GM18870 (cell line): Measurements from ENCODE around the gene SLC26A11.
"Not testable (repeated sequence)": the region's sequence is repeated elsewhere in the genome, so short reads cannot be mapped to it uniquely, and the experiment has no call there.

ENCODE experiments used
- ATAC-seq: cut with Tn5 transposase; IDR thresholded peaks from one replicate; pipeline ENCODE4 v1.9.1; 2021; ENCODE audit warnings: moderate library complexity; ENCODE audit not compliant: unreplicated experiment

Gene SLC26A11

DNA sequence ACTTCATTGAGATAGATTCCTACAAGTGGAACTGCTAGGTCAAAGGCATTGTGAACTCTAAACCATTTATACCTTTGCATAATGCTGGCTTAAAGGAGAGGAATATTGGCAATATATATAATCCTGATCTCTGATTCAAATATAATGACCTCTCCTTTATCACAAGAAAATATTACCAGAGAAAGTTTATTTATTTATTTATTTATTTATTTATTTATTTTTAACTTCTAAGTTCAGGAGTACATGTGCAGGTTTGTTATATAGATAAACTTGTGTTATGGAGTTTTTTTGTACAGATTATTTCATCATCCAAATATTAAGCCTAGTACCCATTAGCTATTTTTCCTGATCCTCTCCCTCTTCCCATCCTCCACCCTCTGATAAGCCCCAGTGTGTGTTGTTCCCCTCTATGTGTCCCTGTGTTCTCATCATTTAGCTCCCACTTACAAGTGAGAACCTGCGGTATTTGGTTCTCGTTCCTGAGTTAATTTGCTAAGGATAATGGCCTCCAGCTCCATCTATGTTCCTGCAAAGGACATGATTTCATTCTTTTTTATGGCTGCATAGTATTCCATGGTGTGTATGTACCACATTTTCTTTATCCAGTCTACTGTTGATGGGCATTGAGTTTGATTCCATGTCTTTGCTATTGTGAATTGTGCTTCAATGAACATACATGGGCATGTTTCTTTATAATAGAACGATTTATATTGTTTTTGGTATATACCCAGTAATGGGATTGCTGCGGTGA lies 79.3 kb downstream of the SLC26A11 start:
- ATAC-seq = not testable (repeated sequence)

DNA sequence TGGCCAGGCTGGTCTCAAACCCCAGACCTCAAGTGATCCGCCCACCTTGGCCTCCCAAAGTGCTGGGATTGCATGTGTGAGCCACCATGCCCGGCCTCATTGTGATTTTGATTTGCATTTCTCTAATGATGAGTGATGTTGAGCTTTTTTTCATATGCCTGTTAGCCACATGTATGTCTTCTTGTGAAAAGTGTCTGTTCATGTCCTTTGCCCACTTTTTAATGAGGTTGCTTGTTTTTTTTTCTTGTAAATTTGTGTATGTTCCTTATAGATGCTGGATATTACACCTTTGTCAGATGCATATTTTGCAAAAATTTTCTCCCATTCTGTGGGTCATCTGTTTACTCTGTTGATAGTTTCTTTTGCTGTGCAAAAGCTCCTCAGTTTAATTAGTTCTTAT lies 80.5 kb downstream of the SLC26A11 start:
- not testable (repeated sequence) for ATAC-seq
